Measurements from ENCODE around the gene SERPINB5.

- TF ChIP-seq CTCF (IDR thresholded peaks at IDR 0.05) (no peak), EZH2 (IDR thresholded peaks at IDR 0.05; ENCODE audit: borderline replicate concordance, insufficient read depth, low read depth, low read length, poor library complexity, severe bottlenecking) (no peak)
These were observed 57.9 kb downstream of the SERPINB5 start for GRCh38 chr18:63534615-63535014.

All from B cell (primary cell).